ENCODE results near the gene FBRS. TPM values are rescaled to one million over a fixed set of nuclear protein-coding genes. Genes with fewer than 3 reads are reported as not detected.

FBRS gene
- polyA plus RNA-seq, 1 of the 3 experiments (the other 2 are of a cell fraction), result 11.5 TPM

DNA sequence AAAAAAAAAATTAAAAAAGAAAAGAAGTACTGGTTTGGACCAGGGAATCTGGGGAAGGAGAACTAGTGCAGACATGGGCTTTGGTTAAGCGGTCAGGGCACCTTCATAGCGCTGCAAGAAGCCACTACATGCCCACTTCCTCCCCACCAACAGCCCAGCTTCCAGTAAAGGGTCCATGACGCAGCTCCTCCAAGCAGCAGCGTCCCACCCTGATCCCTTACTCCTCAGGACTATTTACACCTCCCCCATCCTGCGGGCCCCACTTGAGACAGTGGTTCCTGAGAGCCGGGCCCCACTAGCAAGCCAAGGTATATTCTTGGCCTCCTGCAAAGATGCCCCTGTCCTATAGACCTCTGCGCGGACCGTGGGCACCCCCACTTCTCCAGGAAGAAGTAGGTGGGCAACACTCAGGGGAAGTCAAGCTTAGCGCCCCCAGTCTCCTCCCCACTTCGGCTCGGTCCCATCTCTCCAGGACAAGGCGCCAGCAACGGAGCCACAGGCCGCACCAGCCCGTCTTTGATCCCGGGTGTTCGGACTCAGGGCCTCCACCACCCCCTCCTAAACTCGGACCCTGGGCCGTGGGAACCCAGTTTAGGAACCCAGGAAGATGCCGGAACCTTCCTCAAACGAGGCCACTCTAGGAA, 8.4 kb upstream of the FBRS start:
- DNase-seq, result no peak
- Histone ChIP-seq H3K4me1 (ENCODE audit: control insufficient read depth in 1 of 2, insufficient read depth in 2 of 2, low read depth in 1 of 2, low read length in 1 of 2) (peaks cover 7 to 16% of the 10 kb centered on the region in 2 experiments), H3K9ac (no peak overlapping the region), H4K20me1 (ENCODE audit: insufficient read depth) (no peaks in the 10 kb centered on the region), H3K4me3 (ENCODE audit: low read depth in 2 of 2, low read length in 1 of 2) (peak overlapping the region in 1 of 2 experiments; percentile 21; a peak in 2 of 4 replicates), H3K27me3 (ENCODE audit: insufficient read depth) (no peaks in the 10 kb centered on the region), H3F3A (replicated peaks; ENCODE audit: insufficient read depth) (peaks cover 4% of the 10 kb centered on the region), H3K36me3 (replicated peaks in 1 of 2; ENCODE audit: control insufficient read depth in 1 of 2, insufficient read depth in 2 of 2, low read length in 1 of 2) (peaks cover 10% of the 10 kb centered on the region in 2 experiments), H3K4me2 (peak overlapping the region; percentile 99; the same call in 1 of the 2 replicates), H3K9me2 (no peaks in the 10 kb centered on the region), H3K9me3 (no peaks in the 10 kb centered on the region), H3K79me2 (ENCODE audit: insufficient read depth) (peaks cover 22% of the 10 kb centered on the region), H3K27ac (ENCODE audit: low read depth in 2 of 2, low read length in 1 of 2) (peak overlapping the region; percentile 82 to 88; a peak in 3 of 4 replicates), H2AFZ (ENCODE audit: low read depth) (peak overlapping the region; percentile 99)
- ChIA-PET CTCF (interaction anchor here (1.1 to 1.9 kb wide), 6 partner anchors 10 to 71 kb away, joined by 3 to 12 read pairs (median 4); no protein-coding TSS in a partner anchor), POLR2A (interaction anchor here (0.7 to 1.4 kb wide), 5 partner anchors 7 to 123 kb away, joined by 3 to 6 read pairs (median 4); partner anchors contain the start of genes FBRS and ZNF689)
- no peak for TF ChIP-seq NRF1 (IDR thresholded peaks at IDR 0.05; ENCODE audit: low read depth, low read length)
- TF ChIP-seq TCF12 (IDR thresholded peaks at IDR 0.05), result no peak
- no peak for TF ChIP-seq CHD2 (IDR thresholded peaks at IDR 0.05; ENCODE audit: low read length, partially characterized antibody)
- no peak for TF ChIP-seq RFX5 (IDR thresholded peaks at IDR 0.05; ENCODE audit: low read length)
- TF ChIP-seq USF1 (IDR thresholded peaks at IDR 0.05; ENCODE audit: borderline replicate concordance, low read depth), result no peak
- TF ChIP-seq, protein P1, sequence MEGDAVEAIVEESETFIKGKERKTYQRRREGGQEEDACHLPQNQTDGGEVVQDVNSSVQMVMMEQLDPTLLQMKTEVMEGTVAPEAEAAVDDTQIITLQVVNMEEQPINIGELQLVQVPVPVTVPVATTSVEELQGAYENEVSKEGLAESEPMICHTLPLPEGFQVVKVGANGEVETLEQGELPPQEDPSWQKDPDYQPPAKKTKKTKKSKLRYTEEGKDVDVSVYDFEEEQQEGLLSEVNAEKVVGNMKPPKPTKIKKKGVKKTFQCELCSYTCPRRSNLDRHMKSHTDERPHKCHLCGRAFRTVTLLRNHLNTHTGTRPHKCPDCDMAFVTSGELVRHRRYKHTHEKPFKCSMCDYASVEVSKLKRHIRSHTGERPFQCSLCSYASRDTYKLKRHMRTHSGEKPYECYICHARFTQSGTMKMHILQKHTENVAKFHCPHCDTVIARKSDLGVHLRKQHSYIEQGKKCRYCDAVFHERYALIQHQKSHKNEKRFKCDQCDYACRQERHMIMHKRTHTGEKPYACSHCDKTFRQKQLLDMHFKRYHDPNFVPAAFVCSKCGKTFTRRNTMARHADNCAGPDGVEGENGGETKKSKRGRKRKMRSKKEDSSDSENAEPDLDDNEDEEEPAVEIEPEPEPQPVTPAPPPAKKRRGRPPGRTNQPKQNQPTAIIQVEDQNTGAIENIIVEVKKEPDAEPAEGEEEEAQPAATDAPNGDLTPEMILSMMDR (IDR thresholded peaks at IDR 0.05), result no peak
- TF ChIP-seq RAD21 (IDR thresholded peaks at IDR 0.05; ENCODE audit: low read length), result no peak
- TF ChIP-seq IRF3 (IDR thresholded peaks at IDR 0.05; ENCODE audit: low read depth, low read length), result no peak
- TF ChIP-seq, protein P2, sequence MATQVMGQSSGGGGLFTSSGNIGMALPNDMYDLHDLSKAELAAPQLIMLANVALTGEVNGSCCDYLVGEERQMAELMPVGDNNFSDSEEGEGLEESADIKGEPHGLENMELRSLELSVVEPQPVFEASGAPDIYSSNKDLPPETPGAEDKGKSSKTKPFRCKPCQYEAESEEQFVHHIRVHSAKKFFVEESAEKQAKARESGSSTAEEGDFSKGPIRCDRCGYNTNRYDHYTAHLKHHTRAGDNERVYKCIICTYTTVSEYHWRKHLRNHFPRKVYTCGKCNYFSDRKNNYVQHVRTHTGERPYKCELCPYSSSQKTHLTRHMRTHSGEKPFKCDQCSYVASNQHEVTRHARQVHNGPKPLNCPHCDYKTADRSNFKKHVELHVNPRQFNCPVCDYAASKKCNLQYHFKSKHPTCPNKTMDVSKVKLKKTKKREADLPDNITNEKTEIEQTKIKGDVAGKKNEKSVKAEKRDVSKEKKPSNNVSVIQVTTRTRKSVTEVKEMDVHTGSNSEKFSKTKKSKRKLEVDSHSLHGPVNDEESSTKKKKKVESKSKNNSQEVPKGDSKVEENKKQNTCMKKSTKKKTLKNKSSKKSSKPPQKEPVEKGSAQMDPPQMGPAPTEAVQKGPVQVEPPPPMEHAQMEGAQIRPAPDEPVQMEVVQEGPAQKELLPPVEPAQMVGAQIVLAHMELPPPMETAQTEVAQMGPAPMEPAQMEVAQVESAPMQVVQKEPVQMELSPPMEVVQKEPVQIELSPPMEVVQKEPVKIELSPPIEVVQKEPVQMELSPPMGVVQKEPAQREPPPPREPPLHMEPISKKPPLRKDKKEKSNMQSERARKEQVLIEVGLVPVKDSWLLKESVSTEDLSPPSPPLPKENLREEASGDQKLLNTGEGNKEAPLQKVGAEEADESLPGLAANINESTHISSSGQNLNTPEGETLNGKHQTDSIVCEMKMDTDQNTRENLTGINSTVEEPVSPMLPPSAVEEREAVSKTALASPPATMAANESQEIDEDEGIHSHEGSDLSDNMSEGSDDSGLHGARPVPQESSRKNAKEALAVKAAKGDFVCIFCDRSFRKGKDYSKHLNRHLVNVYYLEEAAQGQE (IDR thresholded peaks at IDR 0.05; ENCODE audit: low read depth, low read length), result no peak
- no peak for TF ChIP-seq FOXM1 (IDR thresholded peaks at IDR 0.05; ENCODE audit: low read depth)
- no peak for TF ChIP-seq SMC3 (IDR thresholded peaks at IDR 0.05; ENCODE audit: low read depth, low read length)
- no peak for TF ChIP-seq USF2 (IDR thresholded peaks at IDR 0.05; ENCODE audit: borderline replicate concordance, low read depth, low read length)
- TF ChIP-seq SIN3A (IDR thresholded peaks at IDR 0.05; ENCODE audit: borderline replicate concordance, low read depth, low read length), result no peak
- TF ChIP-seq ZBTB33 (IDR thresholded peaks at IDR 0.05; ENCODE audit: borderline replicate concordance, low read depth), result no peak
- 80% methylated on average over 22 of the region's 22 CpGs for WGBS (ENCODE audit: low lambda C conversion rate)

Data from SK-N-SH (cell line).